Stimulated activated CD4-positive, alpha-beta T cell treated with anti-CD3 and anti-CD28 coated beads, Interleukin-2, amount 100 ng/mL, for 4 hours (primary cell): ENCODE results near the gene ASZ1.
"Not testable (repeated sequence)": the region's sequence is repeated elsewhere in the genome, so short reads cannot be mapped to it uniquely, and the experiment has no call there.

Source experiments
- DNase-seq: peaks from one replicate; pipeline ENCODE4 v3.0.0-alpha.2; 2020; ENCODE audit warnings: low read depth

The ASZ1 gene

GRCh38 chr7:117427258-117427701 is at the start of gene ASZ1:
Gene ASZ1 (minus strand): TSS chr7:117427493. CDS start chr7:117427460, 33 bp downstream.
- no peak for DNase-seq

GRCh38 chr7:117476557-117477215 is 49.4 kb upstream of the ASZ1 start:
- no peak for DNase-seq

GRCh38 chr7:117472335-117472734 is 45.0 kb upstream of the ASZ1 start:
- no peak for DNase-seq

GRCh38 chr7:117470777-117471176 is 43.5 kb upstream of the ASZ1 start:
- DNase-seq = no peak

GRCh38 chr7:117468174-117468573 is 40.9 kb upstream of the ASZ1 start:
- no peak for DNase-seq

GRCh38 chr7:117460815-117461214 is 33.5 kb upstream of the ASZ1 start:
- DNase-seq = not testable (repeated sequence)

GRCh38 chr7:117459735-117460134 is 32.4 kb upstream of the ASZ1 start:
- no peak for DNase-seq

GRCh38 chr7:117458977-117459583 is 31.8 kb upstream of the ASZ1 start:
- no peak for DNase-seq

GRCh38 chr7:117448655-117449054 is 21.4 kb upstream of the ASZ1 start:
- DNase-seq = no peak

- DNase-seq = no peak
These were observed 19.0 kb upstream of the ASZ1 start for GRCh38 chr7:117446220-117446815.

GRCh38 chr7:117445206-117445605 is 17.9 kb upstream of the ASZ1 start:
- no peak for DNase-seq

- DNase-seq = no peak
These were observed 17.4 kb upstream of the ASZ1 start for GRCh38 chr7:117444646-117445045.

GRCh38 chr7:117435475-117436043 is 8.3 kb upstream of the ASZ1 start:
- DNase-seq = no peak

- DNase-seq = no peak
These were observed 3.0 kb downstream of the ASZ1 start for GRCh38 chr7:117424090-117424829.

GRCh38 chr7:117414591-117414990 is 12.7 kb downstream of the ASZ1 start:
- not testable (repeated sequence) for DNase-seq

GRCh38 chr7:117412946-117413559 is 14.2 kb downstream of the ASZ1 start:
- no peak for DNase-seq

- no peak for DNase-seq
These were observed 14.9 kb downstream of the ASZ1 start for GRCh38 chr7:117412390-117412789.

GRCh38 chr7:117411539-117411938 is 15.8 kb downstream of the ASZ1 start:
- DNase-seq = no peak

- no peak for DNase-seq
These were observed 18.5 kb downstream of the ASZ1 start for GRCh38 chr7:117408831-117409230.

- no peak for DNase-seq
These were observed 21.8 kb downstream of the ASZ1 start for GRCh38 chr7:117405519-117405918.

- no peak for DNase-seq
These were observed 23.6 kb downstream of the ASZ1 start for GRCh38 chr7:117403737-117404136.

- no peak for DNase-seq
These were observed 25.2 kb downstream of the ASZ1 start for GRCh38 chr7:117402109-117402508.
